Measurements from ENCODE around the gene MLPH.

The MLPH gene

DNA sequence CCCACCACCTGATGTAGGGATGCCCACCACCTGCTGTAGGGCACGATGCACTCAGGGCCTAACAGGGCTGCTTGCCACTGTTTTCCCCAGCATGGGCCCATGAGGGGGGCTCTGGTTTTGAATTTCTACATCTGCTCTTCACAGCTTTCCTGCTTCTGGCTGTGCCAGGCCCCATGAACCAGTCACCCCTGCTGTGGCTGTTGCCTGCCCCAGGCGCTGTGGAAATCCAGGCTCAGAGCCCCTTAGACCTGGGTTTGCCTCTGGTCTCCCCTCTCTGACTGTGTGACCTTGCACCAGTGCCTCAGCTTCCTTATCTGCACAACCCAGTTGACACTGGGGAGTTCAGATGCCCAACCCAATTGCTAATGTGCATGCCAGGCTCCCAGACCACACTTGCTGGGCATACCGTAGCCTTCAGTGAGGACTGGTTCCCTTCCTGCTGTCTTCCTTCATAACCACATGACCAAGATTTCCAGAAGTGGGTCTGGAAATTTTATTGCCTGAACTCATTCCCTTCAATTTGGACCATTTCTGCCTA is 6.0 kb upstream of the MLPH start:
- DNase-seq = no peak

DNA sequence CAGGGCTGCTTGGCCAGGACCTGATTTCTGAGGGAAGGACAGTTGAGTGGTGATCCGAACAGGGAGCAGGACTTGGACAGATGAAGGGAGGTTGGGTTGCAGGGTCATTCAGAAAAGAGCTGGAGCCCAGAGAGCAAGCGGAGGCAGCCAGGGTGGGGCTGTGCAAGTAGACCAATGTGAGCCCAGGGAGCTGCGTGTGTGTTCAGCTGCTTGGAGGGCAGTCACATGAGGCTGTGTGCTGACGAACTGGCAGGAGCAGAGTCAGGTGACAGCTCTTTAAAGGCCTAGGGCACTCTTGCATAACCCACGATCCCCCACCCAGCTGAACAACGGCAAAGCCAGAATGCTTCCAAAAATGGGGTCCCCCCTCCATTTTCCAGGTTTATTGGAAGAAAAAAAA is 4.6 kb upstream of the MLPH start:
- DNase-seq = peak in 1 of 2 donors; percentile 8

DNA sequence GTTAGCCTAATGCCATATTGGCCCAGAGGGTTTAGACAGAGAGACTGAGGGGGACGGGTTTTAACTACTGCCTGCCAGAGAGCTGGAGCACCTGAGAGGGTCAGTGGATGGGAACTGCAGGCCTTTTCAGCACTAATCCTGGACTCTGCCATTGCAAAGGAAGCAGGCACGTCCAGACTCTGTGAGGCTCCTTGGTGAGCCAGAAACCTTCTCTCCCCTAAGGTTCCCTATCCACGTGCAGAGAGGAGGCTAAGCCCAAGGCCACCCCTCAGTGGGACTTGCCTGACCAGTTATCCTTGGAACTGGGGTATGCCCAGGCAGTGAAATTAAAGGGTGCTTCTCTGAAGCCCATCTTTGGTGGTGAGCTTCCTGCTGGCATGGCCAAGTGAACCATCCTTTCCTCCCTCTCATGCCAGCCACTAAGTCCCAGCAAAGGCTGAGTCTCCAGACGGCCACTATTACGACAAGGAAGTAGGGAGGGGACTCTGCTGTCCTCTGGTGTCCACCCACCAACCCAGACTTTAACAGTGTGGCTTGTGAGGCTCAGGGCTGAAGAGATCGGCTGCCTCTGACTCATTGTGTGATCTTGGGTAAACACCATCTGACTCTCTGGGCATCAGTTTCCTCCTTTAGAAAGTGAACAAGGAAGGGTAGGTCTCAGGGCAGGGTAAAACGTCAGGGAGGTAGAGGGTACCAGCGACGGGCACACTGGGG is 3.9 kb upstream of the MLPH start:
- DNase-seq = peak in 1 of 2 donors; percentile 12

DNA sequence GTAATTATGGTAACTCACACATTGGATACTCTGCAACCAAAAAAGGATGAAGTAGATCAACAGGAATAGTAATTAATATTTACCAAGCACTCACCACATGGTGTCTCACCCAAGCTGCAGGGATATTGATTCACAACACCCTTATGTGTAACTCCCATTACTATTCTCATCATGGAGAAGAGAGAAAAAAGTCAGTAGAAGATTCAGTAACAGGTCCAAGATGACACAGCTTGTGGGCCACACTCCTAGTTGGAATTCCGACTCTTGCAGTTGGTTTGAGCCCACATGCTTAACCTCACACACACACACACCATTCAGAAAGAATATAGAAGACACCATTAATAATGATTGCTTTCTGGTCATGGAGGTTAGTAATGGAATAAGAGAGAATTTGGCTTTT is 1.7 kb upstream of the MLPH start:
- no peak for DNase-seq

- DNase-seq = no peak
Measured at GRCh38 chr2:237485844-237486243, 1.2 kb upstream of the MLPH start.

DNA sequence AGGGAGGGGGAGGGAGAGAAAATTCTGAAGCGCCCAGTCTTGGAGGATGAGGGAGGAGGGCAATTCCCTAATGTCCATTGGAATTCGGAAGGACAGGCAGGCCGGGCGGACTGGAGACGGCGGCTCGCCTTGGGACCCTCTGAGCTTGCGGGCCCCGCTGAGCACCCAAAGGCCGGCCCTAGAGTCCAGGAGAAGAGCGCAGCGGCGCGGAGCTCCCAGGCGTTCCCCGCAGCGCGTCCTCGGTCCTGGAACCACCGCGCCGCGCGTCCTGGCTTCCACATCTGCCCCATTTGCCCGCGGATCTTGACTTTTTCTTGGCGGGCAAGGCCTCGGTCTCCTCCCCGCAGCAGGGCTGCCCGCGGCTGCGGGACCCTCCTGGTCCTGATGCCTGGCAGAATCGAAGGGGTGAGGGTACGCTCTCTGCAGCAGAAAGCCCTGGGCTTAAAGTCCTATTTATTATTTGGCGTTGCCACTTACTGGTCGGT is 675 bp upstream of the MLPH start:
- no peak for DNase-seq

DNA sequence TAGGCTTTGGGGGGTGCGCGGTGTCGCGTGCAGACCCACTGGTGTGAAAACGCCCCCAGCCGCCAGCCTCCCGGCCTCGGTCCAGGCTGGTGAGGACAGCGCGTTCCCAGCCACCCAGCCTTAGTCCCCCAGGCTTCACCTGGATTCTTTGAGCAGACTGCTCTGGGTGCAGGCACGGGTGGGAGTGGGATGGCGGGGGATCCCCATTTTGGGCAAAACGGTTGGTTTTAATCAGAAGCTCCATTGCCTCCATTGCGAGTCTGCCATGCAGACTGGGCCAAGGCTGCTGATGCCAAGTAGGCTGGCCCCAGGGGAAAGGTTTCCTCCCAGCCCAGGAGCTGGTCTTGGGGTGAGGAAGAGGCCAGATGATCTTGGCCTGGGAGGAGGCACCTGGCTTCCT is 445 bp downstream of the MLPH start:
- no peak for DNase-seq

GRCh38 chr2:237488295-237488694 is 1.2 kb downstream of the MLPH start:
- no peak for DNase-seq

DNA sequence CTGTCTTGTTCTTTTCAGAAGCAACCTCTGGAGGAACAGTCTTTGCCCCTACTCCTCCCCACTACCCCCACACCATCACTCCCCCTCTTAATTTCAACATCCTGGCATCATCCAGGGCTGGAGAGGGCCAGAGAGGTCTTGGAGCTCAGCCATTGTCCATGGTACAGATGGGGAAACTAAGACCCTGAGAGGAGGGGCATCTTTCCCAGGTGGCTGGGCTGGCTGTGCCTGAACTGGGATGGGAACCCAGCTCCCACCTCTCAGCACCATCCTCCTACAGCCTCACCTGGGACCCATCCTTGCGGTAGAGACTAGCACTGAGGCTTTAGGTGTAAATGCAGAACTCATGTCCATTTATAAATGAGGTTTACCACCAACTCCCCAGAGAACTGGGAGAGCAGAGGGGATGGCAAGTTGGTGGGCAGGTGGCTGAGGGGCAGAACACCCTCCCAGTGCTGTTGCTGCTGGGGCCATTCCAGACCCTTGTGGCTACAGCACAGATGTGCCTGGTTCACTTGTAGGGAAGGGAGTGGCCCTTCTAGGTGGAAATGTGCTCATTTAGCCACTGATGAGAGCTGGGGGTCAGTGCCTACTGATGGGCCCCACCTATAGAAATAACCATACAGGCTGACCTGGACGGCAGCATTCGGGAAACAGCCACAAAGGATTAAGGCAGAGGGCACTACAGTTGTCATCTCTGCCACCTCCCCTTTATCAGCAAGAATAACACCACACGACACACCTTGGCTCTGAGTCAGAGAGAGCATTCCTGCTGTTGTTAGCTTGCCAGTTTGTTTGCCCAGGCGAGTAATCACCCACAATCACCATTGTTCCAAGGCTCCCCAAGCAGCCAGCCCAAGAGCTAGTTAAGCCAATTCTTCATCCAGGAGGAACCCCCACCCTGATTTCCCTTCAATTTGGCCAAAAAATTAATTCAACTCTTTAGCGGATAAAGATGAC is 2.1 kb downstream of the MLPH start:
- no peak for DNase-seq

- no peak for DNase-seq
Measured at GRCh38 chr2:237490009-237490711, 3.1 kb downstream of the MLPH start.

GRCh38 chr2:237490795-237491194 is 3.7 kb downstream of the MLPH start:
- DNase-seq = no peak

GRCh38 chr2:237491515-237492118 is 4.6 kb downstream of the MLPH start:
- DNase-seq = no peak

DNA sequence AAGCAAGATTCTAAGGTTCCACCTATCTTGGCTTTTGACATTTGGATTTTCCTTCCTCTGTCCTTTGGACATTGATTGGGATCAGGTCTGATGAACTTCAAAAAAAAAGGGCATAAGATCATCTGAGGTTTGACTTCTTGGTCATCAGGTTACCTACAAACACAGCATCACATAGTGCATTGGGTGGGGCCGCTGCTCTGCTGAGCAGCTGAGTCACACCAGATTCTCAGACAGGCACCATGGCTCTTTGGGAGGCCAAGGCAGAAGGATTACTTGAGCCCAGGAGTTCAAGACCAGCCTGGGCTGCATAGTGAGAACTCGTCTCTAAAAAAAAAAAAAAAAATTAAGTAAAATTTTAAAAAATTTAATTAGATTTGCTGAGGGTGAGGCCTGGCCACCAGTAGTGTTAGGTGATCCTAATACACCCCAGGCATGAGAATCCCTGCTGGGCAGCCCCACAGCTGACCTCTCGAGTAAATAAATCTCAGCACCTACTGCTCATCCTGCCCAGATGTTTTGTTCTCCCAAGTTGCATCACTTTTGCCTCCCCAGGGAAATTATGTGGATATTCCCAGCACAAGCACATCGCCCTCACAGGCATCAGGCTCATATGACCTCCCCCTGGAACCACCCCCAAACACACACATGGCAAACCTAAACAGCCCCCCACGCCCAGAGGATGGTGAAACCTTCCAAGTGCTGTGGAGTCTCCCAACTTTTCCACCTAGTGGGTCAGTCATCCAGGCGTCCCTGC is 5.3 kb downstream of the MLPH start:
- DNase-seq = no peak

DNA sequence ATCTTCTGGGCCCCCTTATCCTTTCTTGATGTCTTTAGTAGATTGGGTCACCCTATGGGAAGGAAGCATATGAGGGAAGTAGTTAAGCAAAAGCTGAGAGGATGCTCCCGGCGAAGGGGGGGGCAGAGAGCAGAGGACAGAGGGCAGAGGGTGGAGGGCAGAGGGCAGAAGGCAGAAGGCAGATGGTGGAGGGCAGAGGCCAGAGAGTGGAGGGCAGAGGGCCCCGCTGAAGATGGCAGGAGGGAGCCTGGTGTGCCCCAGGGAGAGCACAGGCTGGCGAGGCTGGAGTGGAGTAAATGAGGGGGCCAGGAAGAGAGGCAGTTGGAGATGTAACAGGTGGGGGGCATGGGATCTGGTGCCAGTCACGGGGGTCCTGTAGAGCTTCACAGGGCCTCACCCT is 7.0 kb downstream of the MLPH start:
- DNase-seq = no peak

- no peak for DNase-seq
Measured at GRCh38 chr2:237495521-237496117, 8.6 kb downstream of the MLPH start.

- DNase-seq = no peak
Measured at GRCh38 chr2:237496428-237496827, 9.4 kb downstream of the MLPH start.

DNA sequence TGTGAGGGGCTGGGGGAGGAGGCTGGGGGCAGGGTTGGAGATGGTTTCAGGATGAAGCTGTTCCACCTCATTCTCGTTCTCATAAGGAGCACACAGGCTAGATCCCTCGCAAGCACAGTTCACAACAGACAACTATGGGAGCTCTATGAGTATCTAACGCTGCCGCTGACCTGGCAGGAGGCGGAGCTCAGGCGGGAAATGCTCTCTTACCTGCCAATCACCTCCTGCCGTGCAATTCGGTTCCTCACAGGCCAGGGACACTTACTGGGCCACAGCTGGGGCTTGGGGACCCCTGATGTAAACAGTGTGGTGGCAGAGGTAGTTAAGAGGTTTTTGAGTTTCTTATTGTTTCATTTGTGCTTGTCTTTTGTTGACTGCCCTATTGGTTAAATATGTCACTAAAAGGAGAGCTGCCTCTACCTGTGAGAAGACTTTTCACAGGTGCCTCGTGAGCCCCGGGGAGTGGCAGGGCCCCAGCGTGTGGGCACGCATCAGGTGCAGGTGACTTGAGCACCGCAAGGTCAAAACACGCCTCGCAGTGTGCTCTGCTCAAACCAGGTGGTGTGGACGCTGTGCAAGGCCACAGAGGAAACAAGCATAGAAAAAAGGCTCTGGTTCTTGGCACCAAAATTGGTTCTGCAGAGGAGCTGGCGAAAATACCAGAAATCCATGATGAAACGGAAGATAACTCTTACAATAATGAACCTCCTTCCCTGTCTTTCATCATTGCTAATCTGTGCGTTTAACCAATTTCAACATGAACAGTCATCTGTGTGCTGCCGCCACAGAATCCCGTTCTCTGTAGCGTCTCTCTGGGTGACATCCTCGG is 10.2 kb downstream of the MLPH start:
- no peak for DNase-seq

GRCh38 chr2:237497838-237498186 is 10.8 kb downstream of the MLPH start:
- no peak for DNase-seq

GRCh38 chr2:237498341-237498740 is 11.3 kb downstream of the MLPH start:
- DNase-seq = no peak

DNA sequence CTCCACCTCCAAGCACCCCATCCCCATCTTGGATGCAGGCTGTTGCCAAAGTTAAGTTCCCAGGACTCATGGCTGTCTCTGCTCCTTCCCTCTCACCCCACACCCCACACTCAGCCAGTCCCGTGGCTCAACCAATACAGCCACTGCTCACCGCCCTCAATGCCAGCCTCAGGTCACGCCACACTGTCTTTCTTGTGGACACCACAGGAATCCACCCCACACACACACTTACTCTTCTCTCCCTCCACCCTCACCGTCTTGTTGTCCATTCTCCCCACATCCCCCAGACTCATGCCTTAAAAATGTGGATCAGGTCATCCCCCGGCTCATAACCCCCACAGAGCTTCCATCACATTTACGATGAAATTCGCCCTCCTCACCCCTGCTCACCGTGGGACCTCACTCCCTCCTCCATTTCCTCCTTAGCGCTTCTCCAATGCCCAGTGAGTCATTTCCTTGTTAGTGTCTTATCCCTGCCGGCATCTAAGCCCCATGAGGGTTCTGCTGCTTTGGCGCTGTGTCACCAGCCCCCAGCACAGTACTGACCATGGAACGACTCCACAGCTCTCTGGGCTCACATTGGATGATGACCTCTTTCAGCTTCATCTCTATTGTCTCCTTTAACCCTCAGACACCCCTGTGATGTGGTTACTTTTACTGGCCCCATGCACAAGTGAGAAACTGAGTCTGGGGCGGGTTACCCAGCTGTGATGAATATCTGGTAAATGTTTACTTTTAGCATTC is 13.8 kb downstream of the MLPH start:
- no peak for DNase-seq
